Measurements from ENCODE around the gene ABCB8. TPM values are rescaled to one million over a fixed set of nuclear protein-coding genes. Genes with fewer than 3 reads are reported as not detected.
A peak's percentile ranks its signal among the peaks of the same experiment; 100 is the strongest.

ABCB8 gene
- total RNA-seq, 4 donors from 2014 or later = 21.0 to 49.0 (median 31.6) TPM

- TF ChIP-seq CTCF (IDR thresholded peaks at IDR 0.05) (no peak), POLR2A (IDR thresholded peaks at IDR 0.05) (no peak), EP300 (IDR thresholded peaks at IDR 0.05) (no peak)
These were observed 34.7 kb upstream of the ABCB8 start for GRCh38 chr7:150993511-150993910.

GRCh38 chr7:150994141-150994837 is 34.0 kb upstream of the ABCB8 start:
- H3K9me3 ChIP-seq = peaks cover 0 to 5% (median 0%) of the 10 kb centered on the region in 4 donors
- peak overlapping the region in 1 of 4 donors; percentile 39 for H3K4me3 ChIP-seq
- H3K27ac ChIP-seq = peak overlapping the region in 1 of 4 donors; percentile 38
- TF ChIP-seq POLR2A (IDR thresholded peaks at IDR 0.05) (no peak), EP300 (IDR thresholded peaks at IDR 0.05) (no peak), CTCF (IDR thresholded peaks at IDR 0.05) (no peak)
- H3K4me1 ChIP-seq = peaks cover 0 to 17% (median 0%) of the 10 kb centered on the region in 4 donors
- WGBS, 2 donors = 45 to 46% methylated on average over 14 to 15 of the region's 15 CpGs
- peaks cover 0 to 39% of the 10 kb centered on the region in 2 donors for H3K27me3 ChIP-seq
- DNase-seq (ENCODE audit: low spot score in 2 of 2) = no peak
- H3K36me3 ChIP-seq = no peaks in the 10 kb centered on the region

More at GRCh38 chr7:150993511-150993910, 34.7 kb upstream of the ABCB8 start:
- H3K27ac ChIP-seq = peak overlapping the region in 1 of 4 donors; percentile 38
- WGBS, 2 donors = 84% methylated on average over 14 of the region's 14 CpGs; no CpG with 5 or more reads in 1 of the 2 donors
- peak overlapping the region in 1 of 4 donors; percentile 39 for H3K4me3 ChIP-seq
- H3K9me3 ChIP-seq = peaks cover 0 to 5% (median 0%) of the 10 kb centered on the region in 4 donors
- H3K4me1 ChIP-seq = peaks cover 0 to 24% (median 1%) of the 10 kb centered on the region in 4 donors
- H3K36me3 ChIP-seq = no peaks in the 10 kb centered on the region
- H3K27me3 ChIP-seq = peaks cover 0 to 39% of the 10 kb centered on the region in 2 donors
- DNase-seq (ENCODE audit: low spot score in 2 of 2) = no peak

- 63 to 68% methylated on average over 15 to 19 of the region's 19 CpGs for WGBS, 2 donors
- peak overlapping the region in 1 of 4 donors; percentile 39 for H3K4me3 ChIP-seq
- no peak for TF ChIP-seq CTCF (IDR thresholded peaks at IDR 0.05)
- no peak for TF ChIP-seq EP300 (IDR thresholded peaks at IDR 0.05)
- TF ChIP-seq POLR2A (IDR thresholded peaks at IDR 0.05) = no peak
These were observed 33.3 kb upstream of the ABCB8 start for GRCh38 chr7:150994838-150995510.

GRCh38 chr7:150996376-150997074 is 31.7 kb upstream of the ABCB8 start:
- no peaks in the 10 kb centered on the region for H3K36me3 ChIP-seq
- DNase-seq (ENCODE audit: low spot score in 2 of 2) = no peak
- peaks cover 0 to 49% of the 10 kb centered on the region in 2 donors for H3K27me3 ChIP-seq
- peaks cover 0 to 17% (median 0%) of the 10 kb centered on the region in 4 donors for H3K4me1 ChIP-seq
- H3K4me3 ChIP-seq = peak overlapping the region in 1 of 4 donors; percentile 6
- WGBS, 2 donors = 30 to 31% methylated on average over 27 to 31 of the region's 31 CpGs
- TF ChIP-seq POLR2A (IDR thresholded peaks at IDR 0.05) (no peak), CTCF (IDR thresholded peaks at IDR 0.05) (no peak), EP300 (IDR thresholded peaks at IDR 0.05) (no peak)
- no peaks in the 10 kb centered on the region for H3K9me3 ChIP-seq
- H3K27ac ChIP-seq = no peak overlapping the region

More at GRCh38 chr7:150994838-150995510, 33.3 kb upstream of the ABCB8 start:
- peaks cover 0 to 5% (median 0%) of the 10 kb centered on the region in 4 donors for H3K9me3 ChIP-seq
- peaks cover 0 to 17% (median 0%) of the 10 kb centered on the region in 4 donors for H3K4me1 ChIP-seq
- peaks cover 0 to 39% of the 10 kb centered on the region in 2 donors for H3K27me3 ChIP-seq
- H3K36me3 ChIP-seq = no peaks in the 10 kb centered on the region
- DNase-seq (ENCODE audit: low spot score in 2 of 2) = no peak
- no peak overlapping the region for H3K27ac ChIP-seq

Measured in tibial nerve (tissue), 4 donors.